GM12878 (cell line): ENCODE data around the gene UVRAG. TPM values are rescaled to one million over a fixed set of nuclear protein-coding genes. Genes with fewer than 3 reads are reported as not detected.

ENCODE experiments used
- ATAC-seq: fragments of 200-7000 bp; cut with Tn5 transposase; 3 replicates; pipeline ENCODE4 v1.9.1; 2020; ENCODE audit warnings: mild to moderate bottlenecking, moderate library complexity
- BruUV-seq: library from RNA; stranded (reverse); fragments of 400-500 nt; replicated peaks from 2 replicates; lab custom pipeline; 2021; lab: Mats Ljungman, UMichigan
- CTCF ChIA-PET: fragments of 300-600 bp; sonication (Branson Sonifier 250); formaldehyde crosslinking; extraction: SDS; loops from one replicate; lab custom pipeline; 2021; ENCODE audit warnings: inconsistent platforms; lab: Yijun Ruan, JAX
- POLR2A ChIA-PET: fragments of 350-600 bp; formaldehyde crosslinking; extraction: SDS; loops from one replicate; lab custom pipeline; 2021; ENCODE audit warnings: inconsistent platforms; lab: Charles Lee
- RAD21 ChIA-PET: fragments of 300-600 bp; sonication (Branson Sonifier 250); formaldehyde crosslinking; loops from one replicate; lab custom pipeline; 2023; ENCODE audit warnings: antibody characterized with exemption; ENCODE audit not compliant: unreplicated experiment; lab: Charles Lee
- SMC1A ChIA-PET: fragments of 300-600 bp; sonication (Branson Sonifier 250); formaldehyde crosslinking; loops from one replicate; lab custom pipeline; 2023; ENCODE audit not compliant: unreplicated experiment, uncharacterized antibody; lab: Charles Lee
- DNase-seq: peaks from one replicate; pipeline ENCODE4 v3.0.0-alpha.2; 2011; ENCODE audit warnings: low read depth, low spot score
- FAIRE-seq: peaks from 3 replicates; lab custom pipeline; 2011; peaks lifted over from hg19 to GRCh38; lab: Jason Lieb, UNC
- H2AFZ ChIP-seq: 2 replicates; pipeline ENCODE4 v1.6.0; 2011; ENCODE audit warnings: low read depth, low read length, control low read depth; ENCODE audit not compliant: control insufficient read depth
- H3K27ac ChIP-seq: 2 replicates; pipeline ENCODE4 v1.5.1; 2011; ENCODE audit warnings: control low read depth; ENCODE audit not compliant: control insufficient read depth, insufficient read depth
- H3K27me3 ChIP-seq, 2 experiments: replicated peaks in 1 of 2; 2 replicates each; pipeline versions ENCODE4 v1.6.0 to v1.6.1; 2011; ENCODE audit warnings: low read length in 1 of 2; ENCODE audit not compliant: control insufficient read depth in 2 of 2, insufficient read depth in 2 of 2
- H3K36me3 ChIP-seq, 2 experiments: 2 replicates each; pipeline ENCODE4 v1.5.1; 2011; ENCODE audit warnings: low read length in 1 of 2; ENCODE audit not compliant: control insufficient read depth in 2 of 2, insufficient read depth in 2 of 2
- H3K4me1 ChIP-seq: 2 replicates; pipeline ENCODE4 v1.6.1; 2011; ENCODE audit warnings: mild to moderate bottlenecking, low read length, moderate library complexity, mixed read lengths; ENCODE audit not compliant: control insufficient read depth, insufficient read depth
- H3K4me2 ChIP-seq: 2 replicates; pipeline ENCODE4 v1.6.0; 2011; ENCODE audit warnings: control low read depth; ENCODE audit not compliant: control insufficient read depth, insufficient read depth
- H3K4me3 ChIP-seq: fragments of 200-600 bp; sonication (generic); 2 replicates; pipeline ENCODE4 v1.5.1; 2016
- H3K79me2 ChIP-seq: 2 replicates; pipeline ENCODE4 v1.6.0; 2011; ENCODE audit warnings: low read length; ENCODE audit not compliant: control insufficient read depth, insufficient read depth
- H3K9ac ChIP-seq: 2 replicates; pipeline ENCODE4 v1.8.0; 2011; ENCODE audit warnings: low read length, control low read depth, mixed read lengths; ENCODE audit not compliant: control insufficient read depth, insufficient read depth
- H3K9me3 ChIP-seq: replicated peaks from 3 replicates; pipeline ENCODE4 v1.5.1; 2011; ENCODE audit warnings: mild to moderate bottlenecking, low read length; ENCODE audit not compliant: control insufficient read depth, insufficient read depth
- H4K20me1 ChIP-seq: 2 replicates; pipeline ENCODE4 v1.6.0; 2011; ENCODE audit not compliant: control insufficient read depth, insufficient read depth
- NFIC ChIP-seq: IDR thresholded peaks from 2 replicates; pipeline ENCODE4 v1.6.1; 2012; ENCODE audit warnings: low read depth, mild to moderate bottlenecking, inconsistent platforms, low read length, moderate library complexity
- ZNF207 ChIP-seq: fragments of 450-650 bp; IDR thresholded peaks from 2 replicates; pipeline ENCODE4 v1.6.1; 2014; ENCODE audit warnings: antibody characterized with exemption, mild to moderate bottlenecking, borderline replicate concordance
- WGBS: methylation state at CpG from one replicate; pipeline ENCODE4 v1.1.6; 2016; ENCODE audit warnings: low lambda C conversion rate; ENCODE audit not compliant: insufficient replicate concordance, insufficient coverage; ENCODE audit errors: missing lambda C conversion rate; 5-methylcytosine and 5-hydroxymethylcytosine counted together
- in situ Hi-C: fragments of 300-500 bp; cut with MboI; formaldehyde crosslinking; loops from 9 replicates; pipeline ENCODE4 v1.14.3; 2018; ENCODE audit warnings: mixed read lengths
- intact Hi-C: fragments of 100-400 bp; cut with micrococcal nuclease; formaldehyde crosslinking; loops from one replicate; pipeline ENCODE4 v1.14.2; 2022; ENCODE audit not compliant: unreplicated experiment
- polyA plus RNA-seq, 11 experiments: library from polyadenylated mRNA; depleted of rRNA in 4 of 11; unstranded in 6 of 11; stranded (reverse) in 5 of 11; fragments of >200 nt; fragmentation: Nextera tagmentation in 4 of 11; fragmentation: Illumina TruSeq in 1 of 11; extraction: Ambion mirVana in 4 of 11; extraction: Trizol in 1 of 11; gene quantifications; 1 replicate in 1 of 11; 2 replicates in 10 of 11; pipeline versions ENCODE4 v1.2.1 to v1.2.3, GENCODE V29; 2011 to 2016; ENCODE audit warnings: inconsistent platforms in 2 of 11, missing spikeins in 2 of 11, low read depth in 1 of 11
- total RNA-seq, 4 experiments: library from RNA; depleted of rRNA in 3 of 4; stranded (reverse); fragments of >200 nt in 3 of 4; fragmentation: Illumina TruSeq in 1 of 4; extraction: Trizol in 1 of 4; gene quantifications; 2 replicates each; pipeline versions ENCODE4 v1.2.1 to v1.2.3, GENCODE V29; 2013 to 2021
- TF ChIP-seq, protein P1 (sequence below): fragments of 450-650 bp; IDR thresholded peaks from 2 replicates; pipeline ENCODE4 v1.6.1; 2017; ENCODE audit warnings: antibody characterized with exemption, mild to moderate bottlenecking, moderate library complexity

The UVRAG gene
- total and polyA plus RNA-seq, 10 of the 15 experiments (the other 5 are each of a cell fraction or from before 2014, with no cell fraction given), result 7.0 to 43.4 (median 37.0) TPM

DNA sequence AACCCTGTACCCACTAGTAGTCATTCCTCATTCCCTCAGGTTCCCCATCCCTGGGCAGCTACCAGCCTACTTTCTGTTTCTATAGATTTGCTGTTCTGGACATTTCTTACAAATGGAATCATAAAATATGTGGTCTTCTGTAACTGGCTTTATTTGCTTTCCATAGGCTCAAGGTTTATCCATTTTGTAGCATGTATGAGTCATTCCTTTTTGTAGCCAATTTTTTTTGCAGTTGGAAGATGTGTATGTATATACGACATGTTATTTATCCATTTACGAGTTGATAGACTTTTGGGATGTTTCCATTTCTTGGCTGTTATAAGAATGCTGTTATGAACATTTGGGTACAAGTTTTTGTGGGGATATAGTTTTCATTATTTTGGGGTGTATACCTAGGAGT is 260.7 kb downstream of the UVRAG start:
- POLR2A ChIA-PET, result no interaction called here
- CTCF ChIA-PET, result interaction anchor here (2.0 kb wide), 1 partner anchor 76 kb away, joined by 6 read pairs; no protein-coding TSS in a partner anchor
- Histone ChIP-seq H3K9ac (no peak overlapping the region), H3K4me3 (no peak overlapping the region), H3K9me3 (peaks cover 1% of the 10 kb centered on the region; the same call in 1 of the 3 replicates), H2AFZ (no peak overlapping the region), H3K4me1 (no peaks in the 10 kb centered on the region; the same call in 1 of the 2 replicates), H3K4me2 (no peak overlapping the region), H4K20me1 (no peaks in the 10 kb centered on the region), H3K27ac (no peak overlapping the region), H3K27me3 (no peaks in the 10 kb centered on the region), H3K36me3 (peaks cover 0 to 10% of the 10 kb centered on the region in 2 experiments; a peak in 3 of 4 replicates), H3K79me2 (no peaks in the 10 kb centered on the region; the same call in 1 of the 2 replicates)
- WGBS, result 92% methylated on average over 2 of the region's 2 CpGs
- intact Hi-C loops, result no loop called here
- DNase-seq, result no peak
- RAD21 ChIA-PET, result interaction anchor here (2.6 kb wide), 1 partner anchor 76 kb away, joined by 9 read pairs; no protein-coding TSS in a partner anchor
- in situ Hi-C loops, result no loop called here
- SMC1A ChIA-PET, result interaction anchor here (1.4 to 2.8 kb wide), 2 partner anchors 10 to 14 kb away, joined by 4 to 9 read pairs; no protein-coding TSS in a partner anchor
- BruUV-seq, result no TSS peak
- no peak for FAIRE-seq
- TF ChIP-seq, protein P1, sequence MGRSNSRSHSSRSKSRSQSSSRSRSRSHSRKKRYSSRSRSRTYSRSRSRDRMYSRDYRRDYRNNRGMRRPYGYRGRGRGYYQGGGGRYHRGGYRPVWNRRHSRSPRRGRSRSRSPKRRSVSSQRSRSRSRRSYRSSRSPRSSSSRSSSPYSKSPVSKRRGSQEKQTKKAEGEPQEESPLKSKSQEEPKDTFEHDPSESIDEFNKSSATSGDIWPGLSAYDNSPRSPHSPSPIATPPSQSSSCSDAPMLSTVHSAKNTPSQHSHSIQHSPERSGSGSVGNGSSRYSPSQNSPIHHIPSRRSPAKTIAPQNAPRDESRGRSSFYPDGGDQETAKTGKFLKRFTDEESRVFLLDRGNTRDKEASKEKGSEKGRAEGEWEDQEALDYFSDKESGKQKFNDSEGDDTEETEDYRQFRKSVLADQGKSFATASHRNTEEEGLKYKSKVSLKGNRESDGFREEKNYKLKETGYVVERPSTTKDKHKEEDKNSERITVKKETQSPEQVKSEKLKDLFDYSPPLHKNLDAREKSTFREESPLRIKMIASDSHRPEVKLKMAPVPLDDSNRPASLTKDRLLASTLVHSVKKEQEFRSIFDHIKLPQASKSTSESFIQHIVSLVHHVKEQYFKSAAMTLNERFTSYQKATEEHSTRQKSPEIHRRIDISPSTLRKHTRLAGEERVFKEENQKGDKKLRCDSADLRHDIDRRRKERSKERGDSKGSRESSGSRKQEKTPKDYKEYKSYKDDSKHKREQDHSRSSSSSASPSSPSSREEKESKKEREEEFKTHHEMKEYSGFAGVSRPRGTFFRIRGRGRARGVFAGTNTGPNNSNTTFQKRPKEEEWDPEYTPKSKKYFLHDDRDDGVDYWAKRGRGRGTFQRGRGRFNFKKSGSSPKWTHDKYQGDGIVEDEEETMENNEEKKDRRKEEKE, result no peak
- TF ChIP-seq ZNF207, result no peak
- no peak for TF ChIP-seq NFIC
- ATAC-seq, result no peak
